Neural cell (in vitro differentiated cells): ENCODE data around the gene STX1B. TPM values are rescaled to one million over a fixed set of nuclear protein-coding genes. Genes with fewer than 3 reads are reported as not detected.

Source experiments
- H2AFZ ChIP-seq: fragments of 200-600, 300-800 bp; sonication (generic), shearing (Covaris generic); 2 replicates; pipeline ENCODE4 v1.6.0; 2014; ENCODE audit warnings: low read depth, mild to moderate bottlenecking, antibody characterized with exemption, low read length, moderate library complexity
- H3F3A ChIP-seq: fragments of 200-600 bp; shearing (Covaris generic); 2 replicates; pipeline ENCODE4 v1.6.1; 2016; ENCODE audit warnings: mild to moderate bottlenecking, moderate library complexity, mixed read lengths, antibody characterized with exemption, low read length; ENCODE audit not compliant: insufficient read depth, poor library complexity, severe bottlenecking
- H3K27ac ChIP-seq: fragments of 200-600, 300-800 bp; sonication (generic), shearing (Covaris generic); 2 replicates; pipeline ENCODE4 v1.5.1; 2014; ENCODE audit warnings: mild to moderate bottlenecking, low read length, moderate library complexity
- H3K27me3 ChIP-seq: fragments of 300-800, 200-600 bp; sonication (generic), shearing (Covaris generic); 2 replicates; pipeline ENCODE4 v1.6.0; 2014; ENCODE audit warnings: mild to moderate bottlenecking, low read depth, low read length, moderate library complexity; ENCODE audit not compliant: insufficient read depth
- H3K36me3 ChIP-seq: fragments of 300-800, 200-600 bp; sonication (generic), shearing (Covaris generic); 2 replicates; pipeline ENCODE4 v1.5.1; 2014; ENCODE audit warnings: mild to moderate bottlenecking, antibody characterized with exemption, low read length, moderate library complexity; ENCODE audit not compliant: insufficient read depth
- H3K4me2 ChIP-seq: fragments of 300-800, 200-600 bp; sonication (generic), shearing (Covaris generic); 2 replicates; pipeline ENCODE4 v1.6.0; 2014; ENCODE audit warnings: mild to moderate bottlenecking, low read length
- H3K4me3 ChIP-seq: fragments of 300-800, 200-600 bp; sonication (generic), shearing (Covaris generic); 2 replicates; pipeline ENCODE4 v1.5.1; 2014; ENCODE audit warnings: mild to moderate bottlenecking, low read length, moderate library complexity
- H3K79me2 ChIP-seq: fragments of 200-600 bp; shearing (Covaris generic); replicated peaks from 2 replicates; pipeline ENCODE4 v1.6.0; 2014; ENCODE audit warnings: mild to moderate bottlenecking, low read length, moderate library complexity; ENCODE audit not compliant: insufficient read depth
- H3K9ac ChIP-seq: fragments of 300-800, 200-600 bp; sonication (generic), shearing (Covaris generic); 2 replicates; pipeline ENCODE4 v1.6.1; 2016; ENCODE audit warnings: mild to moderate bottlenecking, low read length, mixed read lengths
- H3K9me2 ChIP-seq: fragments of 200-600 bp; shearing (Covaris generic); 2 replicates; pipeline ENCODE4 v1.6.1; 2016; ENCODE audit warnings: mild to moderate bottlenecking, low read length, mixed read lengths; ENCODE audit not compliant: insufficient read depth
- H3K9me3 ChIP-seq: fragments of 200-600, 300-800 bp; sonication (generic), shearing (Covaris generic); 2 replicates; pipeline ENCODE4 v1.6.1; 2016; ENCODE audit warnings: mild to moderate bottlenecking, mixed run types, low read length, moderate library complexity, mixed read lengths
- H4K20me1 ChIP-seq: fragments of 200-600 bp; shearing (Covaris generic); 2 replicates; pipeline ENCODE4 v1.6.1; 2016; ENCODE audit warnings: mild to moderate bottlenecking, mixed run types; ENCODE audit not compliant: insufficient read depth
- EP300 ChIP-seq: fragments of 450-650 bp; conservative IDR thresholded peaks from 2 replicates; pipeline ENCODE4 v1.6.1; 2014; ENCODE audit warnings: antibody characterized with exemption, mild to moderate bottlenecking, moderate library complexity; ENCODE audit not compliant: poor library complexity, severe bottlenecking
- EZH2 ChIP-seq: fragments of 200-600, 300-800 bp; shearing (Covaris generic), sonication (generic); IDR thresholded peaks from 2 replicates; pipeline ENCODE4 v1.6.1; 2014; ENCODE audit warnings: antibody characterized with exemption, low read length, borderline replicate concordance, mild to moderate bottlenecking; ENCODE audit not compliant: insufficient read depth, poor library complexity, severe bottlenecking
- MXI1 ChIP-seq: fragments of 450-650 bp; conservative IDR thresholded peaks from 2 replicates; pipeline ENCODE4 v1.6.1; 2014; ENCODE audit warnings: antibody characterized with exemption, mild to moderate bottlenecking; ENCODE audit not compliant: poor library complexity, severe bottlenecking
- POLR2AphosphoS5 ChIP-seq: IDR thresholded peaks from 2 replicates; pipeline ENCODE4 v1.6.1; 2012
- RAD21 ChIP-seq: fragments of 450-650 bp; conservative IDR thresholded peaks from 2 replicates; pipeline ENCODE4 v1.6.1; 2014; ENCODE audit warnings: antibody characterized with exemption, mild to moderate bottlenecking, moderate library complexity
- SMC3 ChIP-seq: fragments of 450-650 bp; conservative IDR thresholded peaks from 2 replicates; pipeline ENCODE4 v1.6.1; 2014; ENCODE audit warnings: antibody characterized with exemption, mild to moderate bottlenecking, moderate library complexity; ENCODE audit not compliant: poor library complexity
- TAF1 ChIP-seq: IDR thresholded peaks from 2 replicates; pipeline ENCODE4 v1.6.1; 2012; ENCODE audit warnings: low read depth
- polyA plus RNA-seq: library from polyadenylated mRNA; depleted of rRNA; stranded (reverse); fragments of >200 nt; gene quantifications from 2 replicates; pipeline ENCODE4 v1.2.3, GENCODE V29; 2014
- TF ChIP-seq, protein P1 (sequence below): fragments of 450-650 bp; IDR thresholded peaks from 2 replicates; pipeline ENCODE4 v1.5.1; 2014; ENCODE audit warnings: antibody characterized with exemption, mild to moderate bottlenecking, moderate library complexity; ENCODE audit not compliant: poor library complexity, severe bottlenecking
- TF ChIP-seq, protein P2 (sequence below): IDR thresholded peaks from 2 replicates; pipeline ENCODE4 v1.6.1; 2012; ENCODE audit warnings: borderline replicate concordance

STX1B gene
- polyA plus RNA-seq, 1 donor from 2014 or later = 4.5 TPM

DNA sequence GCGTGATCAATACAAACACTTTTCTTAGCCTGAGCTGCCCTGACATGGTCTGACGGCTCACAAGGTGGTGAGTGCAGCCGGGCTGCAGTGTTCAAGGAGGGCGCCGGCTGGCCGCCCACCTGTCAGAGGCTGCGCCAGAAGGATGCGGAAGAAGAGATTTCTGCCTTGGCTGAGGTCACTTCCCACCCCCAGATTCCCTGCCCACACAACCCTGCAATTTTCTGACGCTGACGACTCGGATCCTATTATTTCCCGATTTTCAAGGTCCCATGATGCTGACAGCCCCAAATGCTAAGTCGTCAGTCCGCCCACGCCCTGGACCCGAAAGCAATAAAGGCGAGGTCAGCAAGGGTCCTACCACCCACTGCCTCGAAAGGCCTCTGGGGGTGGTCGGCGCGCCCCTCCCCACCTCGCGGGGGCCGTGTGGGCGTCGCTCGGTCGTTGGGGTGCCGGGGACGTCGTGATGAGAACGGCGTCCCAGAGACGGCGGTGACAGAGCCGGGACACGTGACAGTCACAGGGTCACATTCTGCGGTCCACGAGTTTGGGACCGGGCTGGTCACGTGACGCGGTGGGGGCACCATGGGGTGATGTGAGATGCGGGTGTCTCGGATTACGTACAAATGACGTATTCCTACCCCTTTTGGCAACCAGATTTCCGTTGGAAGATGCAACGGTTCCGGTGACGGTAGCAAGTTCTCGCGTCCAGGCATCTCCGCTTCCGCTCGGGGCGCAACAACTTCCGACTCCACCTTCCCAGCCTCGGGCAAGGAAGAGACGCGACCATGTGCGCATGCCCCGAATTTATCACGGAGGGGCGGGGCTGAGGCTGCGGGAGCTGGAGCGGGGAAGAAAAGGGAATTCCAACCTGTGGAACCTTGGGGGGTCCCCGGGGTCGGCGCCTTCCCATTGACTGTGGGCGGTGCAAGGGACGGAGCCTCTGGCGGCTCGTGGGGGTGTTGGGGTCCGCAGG, 22.6 kb upstream of the STX1B start, which contains the start of gene STX4:
TSS of gene STX4 (plus strand) at position 823 of the 973 bp plus-strand sequence. CDS start 248 bp downstream, outside the sequence.
- peak within 1 kb of the TSS; percentile 93 for H3K4me3 ChIP-seq
- H3F3A ChIP-seq = no peaks in the 10 kb centered on the region

DNA sequence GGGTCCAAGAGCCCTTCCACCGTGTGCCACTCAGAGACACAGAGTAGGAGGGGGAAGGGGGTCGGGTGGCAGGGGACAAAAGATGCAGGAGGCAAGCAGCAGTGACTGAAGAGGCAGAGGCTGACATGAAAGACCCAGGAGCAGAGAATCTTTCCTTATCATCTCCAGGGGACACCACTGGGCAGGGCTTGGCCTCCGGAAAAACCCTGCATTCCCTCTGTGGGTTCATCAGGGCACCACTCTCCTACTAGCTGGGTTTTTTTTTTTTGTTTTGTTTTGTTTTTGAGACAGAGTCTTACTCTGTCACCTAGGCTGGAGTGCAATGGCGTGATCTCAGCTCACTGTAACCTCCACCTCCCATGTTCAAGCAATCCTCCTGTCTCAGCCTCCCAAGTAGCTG, 20.8 kb upstream of the STX1B start:
- Histone ChIP-seq H3F3A (no peaks in the 10 kb centered on the region), H3K9ac (no peak overlapping the region), H3K9me3 (no peaks in the 10 kb centered on the region), H3K4me2 (no peak overlapping the region), H3K9me2 (no peaks in the 10 kb centered on the region), H3K4me3 (no peak overlapping the region), H4K20me1 (no peaks in the 10 kb centered on the region), H3K27ac (no peak overlapping the region), H3K36me3 (no peaks in the 10 kb centered on the region), H2AFZ (no peak overlapping the region), H3K79me2 (peaks cover 6% of the 10 kb centered on the region), H3K27me3 (no peaks in the 10 kb centered on the region)
- no peak for TF ChIP-seq MXI1
- no peak for TF ChIP-seq RAD21
- TF ChIP-seq EP300 = no peak
- TF ChIP-seq TAF1 = no peak

More for the DNA sequence above, 22.6 kb upstream of the STX1B start, which contains the start of gene STX4:
- peak within 1 kb of the TSS; percentile 74 for H3K4me2 ChIP-seq
- peaks cover 6% of the 10 kb centered on the region for H3K79me2 ChIP-seq
- peak within 1 kb of the TSS; percentile 95 for H3K27ac ChIP-seq
- peak; percentile 89 for TF ChIP-seq MXI1
- peak; percentile 35 for TF ChIP-seq SMC3
- TF ChIP-seq, protein P1, sequence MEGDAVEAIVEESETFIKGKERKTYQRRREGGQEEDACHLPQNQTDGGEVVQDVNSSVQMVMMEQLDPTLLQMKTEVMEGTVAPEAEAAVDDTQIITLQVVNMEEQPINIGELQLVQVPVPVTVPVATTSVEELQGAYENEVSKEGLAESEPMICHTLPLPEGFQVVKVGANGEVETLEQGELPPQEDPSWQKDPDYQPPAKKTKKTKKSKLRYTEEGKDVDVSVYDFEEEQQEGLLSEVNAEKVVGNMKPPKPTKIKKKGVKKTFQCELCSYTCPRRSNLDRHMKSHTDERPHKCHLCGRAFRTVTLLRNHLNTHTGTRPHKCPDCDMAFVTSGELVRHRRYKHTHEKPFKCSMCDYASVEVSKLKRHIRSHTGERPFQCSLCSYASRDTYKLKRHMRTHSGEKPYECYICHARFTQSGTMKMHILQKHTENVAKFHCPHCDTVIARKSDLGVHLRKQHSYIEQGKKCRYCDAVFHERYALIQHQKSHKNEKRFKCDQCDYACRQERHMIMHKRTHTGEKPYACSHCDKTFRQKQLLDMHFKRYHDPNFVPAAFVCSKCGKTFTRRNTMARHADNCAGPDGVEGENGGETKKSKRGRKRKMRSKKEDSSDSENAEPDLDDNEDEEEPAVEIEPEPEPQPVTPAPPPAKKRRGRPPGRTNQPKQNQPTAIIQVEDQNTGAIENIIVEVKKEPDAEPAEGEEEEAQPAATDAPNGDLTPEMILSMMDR = peak; percentile 24
- peak; percentile 90 for TF ChIP-seq EP300
- TF ChIP-seq TAF1 = peak; percentile 72
- TF ChIP-seq, protein P2, sequence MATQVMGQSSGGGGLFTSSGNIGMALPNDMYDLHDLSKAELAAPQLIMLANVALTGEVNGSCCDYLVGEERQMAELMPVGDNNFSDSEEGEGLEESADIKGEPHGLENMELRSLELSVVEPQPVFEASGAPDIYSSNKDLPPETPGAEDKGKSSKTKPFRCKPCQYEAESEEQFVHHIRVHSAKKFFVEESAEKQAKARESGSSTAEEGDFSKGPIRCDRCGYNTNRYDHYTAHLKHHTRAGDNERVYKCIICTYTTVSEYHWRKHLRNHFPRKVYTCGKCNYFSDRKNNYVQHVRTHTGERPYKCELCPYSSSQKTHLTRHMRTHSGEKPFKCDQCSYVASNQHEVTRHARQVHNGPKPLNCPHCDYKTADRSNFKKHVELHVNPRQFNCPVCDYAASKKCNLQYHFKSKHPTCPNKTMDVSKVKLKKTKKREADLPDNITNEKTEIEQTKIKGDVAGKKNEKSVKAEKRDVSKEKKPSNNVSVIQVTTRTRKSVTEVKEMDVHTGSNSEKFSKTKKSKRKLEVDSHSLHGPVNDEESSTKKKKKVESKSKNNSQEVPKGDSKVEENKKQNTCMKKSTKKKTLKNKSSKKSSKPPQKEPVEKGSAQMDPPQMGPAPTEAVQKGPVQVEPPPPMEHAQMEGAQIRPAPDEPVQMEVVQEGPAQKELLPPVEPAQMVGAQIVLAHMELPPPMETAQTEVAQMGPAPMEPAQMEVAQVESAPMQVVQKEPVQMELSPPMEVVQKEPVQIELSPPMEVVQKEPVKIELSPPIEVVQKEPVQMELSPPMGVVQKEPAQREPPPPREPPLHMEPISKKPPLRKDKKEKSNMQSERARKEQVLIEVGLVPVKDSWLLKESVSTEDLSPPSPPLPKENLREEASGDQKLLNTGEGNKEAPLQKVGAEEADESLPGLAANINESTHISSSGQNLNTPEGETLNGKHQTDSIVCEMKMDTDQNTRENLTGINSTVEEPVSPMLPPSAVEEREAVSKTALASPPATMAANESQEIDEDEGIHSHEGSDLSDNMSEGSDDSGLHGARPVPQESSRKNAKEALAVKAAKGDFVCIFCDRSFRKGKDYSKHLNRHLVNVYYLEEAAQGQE = peak; percentile 74
- peak; percentile 68 for TF ChIP-seq POLR2AphosphoS5
- no peak for TF ChIP-seq EZH2
- TF ChIP-seq RAD21 = no peak
- H3K9me3 ChIP-seq = no peaks in the 10 kb centered on the region
- no peaks in the 10 kb centered on the region for H3K9me2 ChIP-seq
- no peaks in the 10 kb centered on the region for H3K27me3 ChIP-seq
- H4K20me1 ChIP-seq = no peaks in the 10 kb centered on the region
- no peaks in the 10 kb centered on the region for H3K36me3 ChIP-seq
- peak within 1 kb of the TSS; percentile 96 for H2AFZ ChIP-seq
- H3K9ac ChIP-seq = peak within 1 kb of the TSS; percentile 93
